Stimulated activated CD4-positive, alpha-beta T cell treated with anti-CD3 and anti-CD28 coated beads, Interleukin-1b, Interleukin-23, amount 100 ng/mL, for 1 hour (primary cell): ENCODE data around the gene BAZ1B.
A peak's percentile ranks its signal among the peaks of the same experiment; 100 is the strongest.
"Not testable (repeated sequence)": the region's sequence is repeated elsewhere in the genome, so short reads cannot be mapped to it uniquely, and the experiment has no call there.

Source experiments
- DNase-seq, 2 donors: peaks; one replicate each; pipeline ENCODE4 v3.0.0-alpha.2; 2020; ENCODE audit warnings: low read depth in 2 of 2

The BAZ1B gene

DNA sequence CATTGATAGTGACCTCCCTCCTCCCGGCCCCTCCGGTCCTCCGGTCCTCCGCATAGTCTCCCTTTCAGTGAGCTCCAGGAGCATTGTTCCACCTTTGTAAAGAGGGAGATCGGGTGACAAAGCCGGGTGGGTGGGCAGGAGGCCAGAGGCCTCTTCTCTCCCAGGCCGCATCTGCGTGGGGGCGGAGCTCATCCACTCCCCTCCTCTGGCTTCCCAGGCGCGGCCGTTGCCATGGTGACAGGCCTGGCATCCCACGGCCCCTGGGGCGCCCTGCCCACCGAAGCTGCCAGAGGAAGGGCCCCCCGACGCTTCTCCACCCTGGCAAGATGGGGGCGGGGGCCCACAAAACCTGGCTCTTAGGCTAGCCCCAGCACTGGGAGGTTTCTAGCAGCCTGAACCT is 92.9 kb downstream of the BAZ1B start:
- DNase-seq: no peak

DNA sequence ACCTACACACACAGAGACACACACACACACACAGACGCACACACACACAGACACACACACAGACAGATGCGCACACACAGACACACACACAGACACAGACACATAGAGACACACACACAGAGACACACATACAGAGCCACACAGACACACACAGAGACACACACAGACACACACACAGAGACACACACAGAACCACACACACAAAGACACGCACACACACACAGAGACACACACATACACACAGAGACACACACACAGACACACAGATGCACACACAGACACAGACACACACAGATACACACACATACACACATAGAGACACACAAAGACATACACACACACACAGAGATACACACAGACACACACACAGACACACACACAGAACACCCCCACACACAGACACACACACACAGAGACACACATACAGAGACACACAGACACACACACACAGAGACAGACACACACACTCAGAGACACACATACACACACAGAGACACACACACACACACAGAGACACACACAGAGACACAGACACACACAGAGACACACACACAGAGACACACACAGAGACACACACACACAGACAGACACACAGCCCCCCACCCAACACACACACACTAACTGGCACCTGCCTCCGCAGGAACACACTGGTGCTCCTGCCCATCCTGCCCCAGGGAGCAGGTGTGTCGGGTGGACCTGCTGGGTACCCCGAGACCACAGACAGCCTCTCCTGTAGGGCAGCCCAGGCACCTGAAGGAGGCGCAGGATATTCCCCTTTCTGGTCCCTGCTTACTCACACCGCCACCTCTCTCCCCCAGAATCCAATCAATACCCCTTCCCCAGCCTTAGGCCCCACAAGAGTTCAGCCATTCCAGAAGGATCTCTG is 93.9 kb downstream of the BAZ1B start:
- DNase-seq: no peak

DNA sequence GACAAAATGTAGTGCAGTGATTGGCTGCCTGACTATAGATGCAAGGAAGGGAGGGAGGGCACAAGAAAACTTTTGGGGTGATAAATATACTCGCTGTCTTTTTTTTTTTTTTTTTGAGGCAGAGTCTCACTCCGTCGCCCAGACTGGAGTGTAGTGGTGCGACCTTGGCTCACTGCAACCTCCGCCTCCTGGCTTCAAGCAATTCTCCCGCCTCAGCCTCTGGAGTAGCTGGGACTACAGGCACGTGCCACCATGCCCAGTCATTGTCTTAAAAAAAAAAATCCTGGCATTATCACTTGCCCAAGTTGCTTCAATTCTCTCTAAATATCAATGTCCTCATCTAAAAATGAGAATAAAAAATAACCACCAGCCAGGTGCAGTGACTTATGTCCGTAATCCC is 96.1 kb downstream of the BAZ1B start:
- no peak for DNase-seq

DNA sequence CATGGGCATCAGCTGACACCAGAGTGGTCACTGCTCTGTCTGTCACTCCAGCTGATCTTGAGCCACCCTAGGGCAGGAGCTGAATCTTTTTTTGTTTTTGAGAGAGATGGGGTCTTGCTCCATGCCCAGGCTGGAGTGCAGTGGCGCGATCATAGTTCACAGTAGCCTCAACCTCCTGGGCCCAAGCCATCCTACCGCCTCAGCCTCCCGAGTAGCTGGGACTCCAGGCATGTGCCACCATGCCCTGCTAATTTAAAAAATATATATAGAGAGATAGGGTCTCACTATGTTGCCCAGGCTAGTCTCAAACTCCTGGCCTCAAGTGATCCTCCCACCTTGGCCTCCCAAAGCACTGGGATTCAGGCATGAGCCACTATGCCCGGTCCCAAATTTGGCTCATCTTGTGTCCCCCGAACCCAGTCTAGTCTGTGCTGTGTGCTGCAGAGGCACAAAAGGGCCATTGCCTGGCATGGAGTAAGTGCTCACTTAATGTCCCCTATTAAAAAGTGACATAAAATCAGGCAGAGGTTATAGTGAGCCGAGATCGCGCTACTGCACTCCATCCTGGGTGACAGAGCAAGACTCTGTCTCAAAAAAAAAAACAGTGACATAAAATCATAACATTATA is 96.6 kb downstream of the BAZ1B start:
- DNase-seq: no peak

DNA sequence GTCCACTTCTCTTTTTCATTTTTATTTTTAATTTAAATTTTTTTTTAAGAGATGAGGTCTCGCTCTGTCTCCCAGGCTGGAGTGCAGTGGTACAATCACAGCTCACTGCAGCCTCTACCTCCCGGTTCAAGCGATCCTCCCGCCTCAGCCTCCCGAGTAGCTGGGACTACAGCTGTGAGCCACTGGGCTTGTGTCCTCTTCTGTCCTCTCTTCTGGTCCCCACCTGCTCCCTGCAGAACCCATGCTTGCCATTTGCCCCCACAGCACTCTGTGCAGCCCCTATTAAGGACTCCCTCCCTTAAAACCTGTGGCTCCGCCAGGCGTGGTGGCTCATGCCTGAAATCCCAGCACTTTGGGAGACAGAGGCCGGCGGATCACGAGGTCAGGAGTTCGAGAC is 97.6 kb downstream of the BAZ1B start:
- DNase-seq: no peak

DNA sequence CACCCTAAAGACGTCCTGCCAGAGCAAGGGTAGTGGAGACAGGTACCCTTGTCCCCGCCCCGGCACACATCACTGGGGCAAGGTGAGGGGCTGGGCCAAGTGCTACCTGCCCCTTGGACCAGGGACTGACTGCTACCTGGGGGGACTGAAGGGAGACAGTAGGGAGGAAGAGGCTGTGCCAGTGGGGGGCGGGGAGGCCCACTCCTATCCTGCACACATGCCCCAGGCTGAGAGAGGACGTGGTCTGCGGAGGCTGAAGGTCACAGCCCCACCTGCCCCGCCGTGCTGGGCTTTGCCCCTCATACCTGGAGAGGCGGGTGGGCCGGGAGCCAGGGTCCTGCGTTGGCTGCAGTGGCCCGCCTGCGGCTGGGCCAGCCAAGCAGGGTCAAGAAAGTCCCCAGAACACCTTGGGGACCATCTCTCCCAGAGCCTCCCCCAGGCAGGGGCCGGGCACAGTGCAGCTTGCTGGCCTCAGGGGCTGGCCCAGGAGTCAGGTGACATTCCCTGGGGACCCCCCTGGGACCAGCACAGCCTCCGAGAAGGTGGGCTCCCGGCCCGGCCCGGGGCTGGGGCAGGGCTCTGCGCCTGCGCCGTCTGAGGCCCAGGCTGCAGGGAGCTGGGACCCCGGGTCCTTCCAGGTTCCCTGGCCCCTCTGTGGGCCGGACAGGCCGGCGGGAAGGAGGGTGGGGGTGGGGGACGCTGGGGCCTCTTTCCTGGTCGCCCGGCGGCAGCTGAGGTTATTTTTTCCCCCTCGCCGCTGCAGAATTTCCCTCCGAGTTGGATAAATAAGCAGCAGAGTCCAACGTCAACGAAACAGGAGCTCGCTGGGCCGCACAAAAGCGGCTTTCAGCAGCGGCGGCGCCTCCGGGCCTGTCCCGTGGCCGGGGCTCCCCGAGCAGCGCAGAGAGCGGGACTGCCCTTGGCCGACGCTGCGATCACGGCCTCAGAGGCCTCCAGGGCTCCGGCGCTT is 98.3 kb downstream of the BAZ1B start:
- no peak for DNase-seq

DNA sequence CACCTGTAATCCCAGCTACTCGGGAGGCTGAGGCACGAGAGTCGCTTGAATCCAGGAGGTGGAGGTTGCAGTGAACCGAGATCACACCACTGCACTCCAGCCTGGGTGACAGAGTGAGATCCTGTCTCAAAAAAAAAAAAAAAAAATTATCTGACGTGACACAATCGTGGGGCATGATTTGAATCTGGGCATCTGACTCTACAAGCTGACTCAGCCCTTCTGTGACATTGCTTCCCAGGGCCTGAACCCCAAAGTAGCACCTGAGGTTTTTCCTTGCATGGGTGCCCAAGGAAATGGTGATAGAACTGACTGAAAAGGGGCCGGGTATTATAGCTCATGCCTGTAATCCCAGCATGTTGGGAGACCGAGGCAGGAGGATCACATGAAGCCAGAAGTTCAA is 101.5 kb downstream of the BAZ1B start:
- DNase-seq: not testable (repeated sequence)

DNA sequence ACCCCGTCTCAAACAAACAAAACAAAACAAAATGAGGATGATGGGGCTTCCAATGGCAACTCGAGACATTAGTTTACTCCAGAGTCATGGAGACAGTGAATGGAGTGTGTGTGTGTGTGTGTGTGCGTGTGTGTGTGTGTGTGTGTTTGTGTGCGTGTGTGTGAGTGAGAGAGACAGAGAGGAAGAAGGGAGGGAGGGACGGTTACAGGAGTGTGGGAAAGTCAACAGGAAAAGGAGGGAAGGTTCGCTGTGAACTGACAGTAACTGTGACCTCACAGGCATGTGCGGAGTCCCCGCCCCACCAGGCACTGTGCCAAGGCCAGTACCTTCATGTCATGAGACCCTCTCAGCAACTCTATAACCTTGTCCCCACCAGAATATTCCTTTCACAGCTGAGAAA is 102.1 kb downstream of the BAZ1B start:
- not testable (repeated sequence) for DNase-seq

DNA sequence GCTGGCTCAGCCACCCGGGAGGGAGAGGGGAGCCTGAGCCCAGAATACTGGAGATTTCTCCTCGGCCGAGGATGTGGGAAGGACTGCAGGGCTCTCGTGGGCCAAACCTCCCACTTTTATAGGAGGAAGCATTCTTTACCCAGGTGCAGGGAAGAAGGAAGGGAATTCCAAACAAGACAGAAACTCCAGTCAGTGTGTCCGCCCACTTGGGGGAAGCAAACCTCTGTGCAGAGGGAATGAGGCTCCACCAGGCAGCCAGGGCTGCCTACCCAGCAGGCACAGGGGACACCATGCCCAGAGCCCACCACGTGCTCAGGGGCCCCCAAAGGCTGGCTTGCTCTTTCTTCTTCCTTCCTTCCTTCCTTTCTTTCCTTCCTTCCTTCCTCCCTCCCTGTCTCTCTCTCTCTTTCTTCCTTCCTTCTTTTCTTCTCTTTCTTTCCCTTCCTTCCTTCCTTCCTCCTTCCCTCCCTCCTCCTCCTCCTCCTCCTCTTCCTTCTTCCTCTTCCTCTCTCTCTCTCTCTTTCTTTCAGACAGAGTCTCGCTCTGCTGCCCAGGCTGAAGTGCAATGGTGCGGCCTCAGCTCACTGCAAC is 103.9 kb downstream of the BAZ1B start:
- DNase-seq: no peak

DNA sequence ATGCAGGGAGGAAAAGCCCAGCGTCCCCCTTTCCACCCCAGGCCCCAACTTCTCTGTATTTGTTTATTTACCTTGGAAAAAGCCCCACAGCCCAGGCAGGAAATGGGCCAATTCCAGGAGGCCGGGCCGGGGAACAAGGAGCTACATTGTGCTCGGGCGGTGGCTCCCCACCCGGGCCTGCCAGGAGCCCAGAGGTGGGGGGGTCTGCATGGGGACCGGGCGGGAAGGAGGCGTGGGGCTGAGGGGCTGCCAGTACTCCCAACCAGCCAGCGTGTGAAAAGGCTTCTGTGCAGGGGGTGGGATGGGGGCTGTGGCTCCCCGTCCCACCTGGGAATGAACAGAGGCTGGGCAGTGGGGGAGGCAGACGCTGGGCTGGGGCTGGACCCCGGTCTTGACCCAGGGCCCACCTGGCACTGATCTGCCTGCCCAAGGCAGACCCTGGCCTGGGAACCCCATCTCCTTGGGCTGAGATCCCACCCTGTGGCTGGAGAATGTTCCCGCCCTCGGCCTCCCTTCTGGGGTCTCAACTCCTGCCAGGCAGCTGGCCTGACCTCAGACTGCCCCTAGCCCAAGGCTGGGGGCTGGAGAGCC is 111.5 kb downstream of the BAZ1B start:
- DNase-seq: not testable (repeated sequence)

DNA sequence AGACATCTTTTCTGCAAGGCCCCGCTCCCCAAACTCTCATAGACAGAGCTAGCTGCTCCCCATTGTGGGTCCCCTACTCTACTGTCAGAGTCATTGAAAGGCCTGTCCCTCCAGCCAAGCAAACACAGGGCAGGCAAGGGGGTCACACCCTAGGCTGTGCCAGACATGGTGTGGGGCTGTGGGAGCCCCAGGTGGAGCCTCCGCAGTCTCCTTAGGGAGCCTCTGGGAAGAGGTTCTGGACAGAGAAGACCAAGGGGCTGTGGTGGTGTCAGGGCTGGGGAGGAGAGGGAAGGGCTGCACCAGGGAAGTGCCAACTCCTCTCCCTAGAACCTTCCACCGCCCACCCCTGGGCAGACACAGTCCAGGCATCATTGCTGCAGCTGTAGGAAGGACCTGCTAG is 117.2 kb downstream of the BAZ1B start:
- not testable (repeated sequence) for DNase-seq

DNA sequence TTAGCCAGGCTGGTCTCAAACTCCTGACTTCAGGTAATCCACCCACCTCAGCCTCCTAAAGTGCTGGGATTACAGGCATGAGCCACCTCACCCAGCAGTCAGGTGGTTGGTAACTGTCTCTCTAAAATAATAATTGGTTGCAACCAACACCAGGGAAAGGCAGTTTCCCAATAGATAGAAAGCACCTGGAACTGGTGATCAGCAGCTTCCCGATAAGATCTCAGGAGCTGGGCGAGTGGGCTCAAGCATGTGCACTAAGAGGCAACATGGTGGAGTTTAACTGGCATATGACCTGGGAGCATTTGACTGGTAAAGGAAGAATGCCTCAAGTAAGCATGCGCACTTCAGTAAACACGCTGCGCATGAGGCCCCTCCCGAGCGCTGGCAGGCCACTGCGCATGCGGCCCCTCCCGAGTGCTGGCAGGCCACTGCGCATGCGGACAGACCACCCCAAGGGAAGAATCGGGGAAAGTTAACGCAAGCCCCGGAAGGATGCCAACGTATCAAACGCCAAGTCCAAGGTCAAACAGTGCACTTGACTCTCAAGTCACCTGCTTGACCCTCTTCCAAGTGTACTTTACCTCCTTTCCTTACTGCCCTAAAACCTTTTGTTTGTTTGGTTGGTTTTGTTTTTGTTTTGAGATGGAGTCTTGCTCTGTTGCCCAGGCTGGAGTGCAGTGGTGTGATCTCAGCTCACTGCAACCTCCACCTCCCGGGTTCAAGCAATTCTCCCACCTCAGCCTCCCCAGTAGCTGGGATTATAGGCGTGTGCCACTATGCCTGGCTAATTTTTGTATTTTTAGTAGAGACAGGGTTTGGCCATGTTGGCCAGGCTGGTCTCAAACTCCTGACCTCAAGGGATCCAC is 122.7 kb downstream of the BAZ1B start:
- peak in 1 of 2 donors; percentile 40 for DNase-seq

DNA sequence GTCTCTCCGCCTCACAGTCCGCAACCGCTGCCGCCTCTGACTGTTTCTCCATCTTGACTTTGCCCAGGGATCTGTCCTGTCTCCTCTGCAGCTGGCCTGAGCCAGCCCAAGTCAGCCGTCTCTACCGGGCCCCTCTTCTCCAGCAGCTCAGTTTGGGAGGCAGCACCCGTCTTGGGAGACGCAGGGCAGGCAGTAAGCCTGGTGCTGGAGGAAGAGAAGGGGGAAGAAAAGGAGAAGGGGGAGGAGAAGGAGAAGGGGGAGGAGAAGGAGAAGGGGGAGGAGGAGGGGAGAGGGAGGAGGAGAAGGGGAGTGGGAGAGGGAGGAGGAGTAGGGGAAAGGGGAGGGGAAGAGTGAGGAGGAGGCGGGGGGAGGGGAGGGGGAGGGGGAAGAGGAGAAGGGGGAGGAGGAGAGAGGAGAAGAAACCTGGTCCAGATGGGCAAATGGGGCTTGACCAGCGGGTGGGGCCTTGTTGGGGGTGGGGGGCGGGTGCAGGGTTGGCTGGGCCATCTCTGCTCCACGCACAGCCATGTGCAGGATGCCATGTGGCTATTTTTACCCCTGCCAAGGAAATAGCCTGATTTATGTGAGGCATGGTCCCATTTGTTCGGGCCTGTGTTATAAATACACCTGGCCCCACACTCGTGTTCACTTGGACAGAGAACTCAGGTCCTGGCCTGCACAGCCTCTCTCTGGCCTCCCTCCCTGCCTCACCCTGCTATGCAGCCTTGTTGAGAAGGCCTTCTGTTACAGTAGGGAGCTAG is 124.4 kb downstream of the BAZ1B start:
- DNase-seq: no peak

DNA sequence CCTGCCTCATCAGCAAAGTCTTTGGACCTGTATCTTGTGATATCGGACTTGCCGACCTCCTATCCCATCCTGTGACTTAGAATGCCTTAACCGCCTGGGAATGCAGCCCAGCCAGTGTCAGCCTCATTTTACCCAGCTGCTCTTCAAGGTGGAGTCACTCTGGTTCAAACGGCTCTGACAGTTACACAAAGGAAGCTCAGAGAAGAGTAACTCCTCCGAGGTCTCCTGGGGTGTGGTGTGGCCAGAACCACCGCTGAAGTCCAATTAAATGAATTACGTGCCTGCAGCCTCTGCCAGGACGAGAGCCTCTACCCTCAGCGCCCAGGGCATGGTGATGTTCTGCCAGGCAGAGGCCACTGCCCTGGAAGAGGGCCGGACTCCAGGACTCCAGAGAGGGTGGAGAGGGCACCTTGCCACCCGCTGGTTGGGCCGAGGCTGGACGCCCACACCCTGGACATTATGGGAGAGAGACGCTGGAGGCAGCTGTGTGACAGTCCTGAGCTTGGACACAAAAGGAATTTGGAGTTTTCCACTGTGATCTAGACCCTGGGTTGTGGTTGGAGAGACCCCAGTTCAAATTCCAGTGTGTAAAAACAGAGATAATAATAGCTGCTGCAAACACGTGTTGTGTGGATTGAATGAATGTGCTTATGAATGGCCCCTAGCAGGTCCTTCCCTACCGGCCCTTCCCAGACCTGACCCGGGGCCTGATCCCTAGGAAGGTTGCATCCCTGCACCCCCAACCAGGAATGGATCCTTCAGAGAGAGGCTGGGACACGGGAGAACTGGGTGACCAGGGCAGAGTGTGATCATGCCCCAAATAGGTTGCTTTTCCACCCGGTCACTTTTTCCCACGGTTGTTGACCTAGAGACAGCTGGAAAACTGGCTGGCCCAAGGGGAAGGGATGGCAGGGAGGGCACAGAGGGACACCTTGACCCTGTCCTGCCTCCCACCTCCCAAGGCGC is 126.3 kb downstream of the BAZ1B start:
- no peak for DNase-seq

DNA sequence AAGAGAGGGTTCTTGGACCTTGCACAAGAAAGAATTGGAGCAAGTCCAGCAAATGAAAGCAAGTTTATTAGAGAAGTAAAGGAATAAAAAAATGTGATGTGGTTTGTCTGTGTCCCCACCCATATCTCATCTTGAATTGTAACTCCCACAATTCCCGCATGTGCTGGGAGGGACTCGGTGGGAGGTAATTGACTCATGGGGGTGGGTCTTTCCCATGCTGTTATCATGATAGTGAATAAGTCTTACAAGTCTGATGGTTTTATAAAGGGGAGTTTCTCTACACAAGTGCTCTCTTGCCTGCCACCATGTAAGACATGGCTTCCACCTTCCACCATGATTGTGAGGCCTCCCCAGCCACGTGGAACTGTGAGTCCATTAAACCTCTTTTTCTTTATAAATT is 127.7 kb downstream of the BAZ1B start:
- no peak for DNase-seq

DNA sequence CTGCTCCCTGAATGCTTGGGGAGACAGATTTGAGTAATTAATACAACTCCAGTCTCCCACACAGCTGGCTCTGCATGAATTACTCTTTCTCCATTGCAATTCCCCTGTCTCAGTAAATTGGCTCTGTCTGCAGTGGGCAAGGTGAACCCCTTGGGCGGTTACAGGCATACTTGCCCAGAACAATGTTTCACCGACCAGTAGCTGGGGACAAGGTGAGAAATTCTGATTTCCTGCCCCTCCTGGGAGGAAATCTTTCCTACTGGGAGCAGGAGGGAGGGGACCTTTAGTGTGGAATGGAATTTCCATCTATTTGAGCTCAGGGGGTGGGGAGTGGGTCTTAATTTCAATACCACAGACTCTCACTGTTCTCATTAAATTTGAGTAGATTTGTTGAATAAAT is 130.7 kb downstream of the BAZ1B start:
- DNase-seq: no peak
